Measurements from ENCODE around the gene DOCK2. TPM values are rescaled to one million over a fixed set of nuclear protein-coding genes. Genes with fewer than 3 reads are reported as not detected.
"Not testable (repeated sequence)": the region's sequence is repeated elsewhere in the genome, so short reads cannot be mapped to it uniquely, and the experiment has no call there.

The DOCK2 gene
- total RNA-seq, 1 donor: 167 TPM

DNA sequence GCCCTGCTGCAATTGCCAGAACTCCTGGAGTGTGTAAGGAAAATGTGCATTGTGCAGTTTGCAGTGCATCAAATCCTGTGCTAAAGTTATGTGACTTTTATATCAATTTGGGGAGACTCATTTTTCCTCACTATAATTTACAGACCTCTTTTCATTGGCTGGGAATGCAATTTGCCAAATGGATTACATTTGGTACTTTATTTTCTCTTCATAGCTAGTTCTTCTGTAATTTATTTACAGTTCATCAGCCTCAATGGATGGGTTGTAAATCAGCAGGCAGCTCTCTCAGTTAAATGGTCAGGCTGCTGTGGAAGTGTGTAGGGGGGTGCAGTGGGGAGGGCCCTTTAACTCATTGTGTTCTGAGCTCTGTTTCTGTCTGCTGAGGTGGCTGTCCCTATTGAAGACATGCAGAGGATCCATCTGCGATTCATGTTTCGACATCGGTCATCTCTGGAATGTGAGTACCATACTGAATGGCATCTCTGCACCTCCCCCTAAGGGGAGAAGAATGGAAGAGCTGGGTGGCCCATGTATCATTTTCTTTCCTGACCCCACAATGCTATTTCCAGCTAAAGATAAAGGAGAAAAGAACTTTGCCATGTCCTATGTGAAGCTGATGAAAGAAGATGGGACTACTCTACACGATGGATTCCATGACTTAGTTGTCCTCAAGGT is 74.6 kb downstream of the DOCK2 start:
- DNase-seq (ENCODE audit: low read depth in 2 of 3, low spot score in 2 of 3): no peak

DNA sequence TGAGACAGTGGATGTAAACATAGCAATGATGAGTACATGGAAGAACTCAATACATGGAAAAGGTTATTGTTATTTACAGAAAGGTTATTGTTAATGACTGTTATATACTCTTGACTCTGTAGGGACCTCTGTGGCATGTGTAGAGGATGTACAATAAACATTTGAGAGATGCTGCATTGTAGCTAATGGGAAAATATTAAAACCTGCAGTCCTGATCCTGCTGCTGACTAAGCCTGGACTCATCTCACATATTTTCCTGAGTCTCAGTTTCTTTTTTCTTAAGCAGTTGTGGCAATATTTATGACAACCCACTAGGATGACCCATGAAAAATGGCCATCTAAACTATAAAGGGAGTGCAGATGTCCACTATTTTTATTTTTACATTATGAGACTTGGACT is 75.4 kb downstream of the DOCK2 start:
- DNase-seq (ENCODE audit: low read depth in 2 of 3, low spot score in 2 of 3): no peak

DNA sequence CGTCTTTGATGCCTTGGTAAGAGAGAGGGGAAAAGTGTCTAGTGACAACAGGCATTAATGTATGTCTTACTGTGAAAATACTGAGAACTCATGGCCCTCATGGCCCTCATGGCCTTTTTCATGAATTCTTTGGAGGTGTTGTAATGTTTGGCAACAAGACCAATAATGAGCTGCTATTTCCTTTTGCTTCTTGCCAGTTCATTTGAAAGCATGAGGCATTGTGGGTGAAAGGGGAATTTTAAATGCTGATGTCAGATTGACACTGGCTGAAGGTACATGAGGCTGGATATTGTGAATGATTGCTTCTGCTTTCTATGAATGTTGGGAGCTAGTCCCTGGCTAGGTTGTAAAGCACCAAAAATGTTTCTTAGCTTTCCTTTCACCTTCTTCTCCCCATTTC is 79.2 kb downstream of the DOCK2 start:
- no peak for DNase-seq (ENCODE audit: low read depth in 2 of 3, low spot score in 2 of 3)

DNA sequence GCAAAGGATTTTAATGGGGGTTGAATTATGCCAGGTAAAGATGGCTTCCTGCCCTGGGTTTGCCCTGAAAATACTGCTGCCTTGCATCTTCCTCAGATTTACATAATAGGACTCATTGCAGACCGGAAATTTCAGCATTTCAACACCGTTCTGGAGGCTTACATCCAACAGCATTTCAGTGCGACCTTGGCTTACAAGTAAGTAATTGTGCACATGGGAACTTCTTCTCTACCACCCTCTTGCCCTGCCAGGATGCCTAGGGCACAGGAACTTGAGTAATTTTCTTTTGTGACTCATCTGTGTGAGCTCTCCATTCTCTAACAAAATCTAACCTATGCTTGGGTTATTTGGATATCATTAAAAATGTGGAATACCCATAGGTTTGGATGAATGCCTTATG is 80.2 kb downstream of the DOCK2 start:
- no peak for DNase-seq (ENCODE audit: low read depth in 2 of 3, low spot score in 2 of 3)

DNA sequence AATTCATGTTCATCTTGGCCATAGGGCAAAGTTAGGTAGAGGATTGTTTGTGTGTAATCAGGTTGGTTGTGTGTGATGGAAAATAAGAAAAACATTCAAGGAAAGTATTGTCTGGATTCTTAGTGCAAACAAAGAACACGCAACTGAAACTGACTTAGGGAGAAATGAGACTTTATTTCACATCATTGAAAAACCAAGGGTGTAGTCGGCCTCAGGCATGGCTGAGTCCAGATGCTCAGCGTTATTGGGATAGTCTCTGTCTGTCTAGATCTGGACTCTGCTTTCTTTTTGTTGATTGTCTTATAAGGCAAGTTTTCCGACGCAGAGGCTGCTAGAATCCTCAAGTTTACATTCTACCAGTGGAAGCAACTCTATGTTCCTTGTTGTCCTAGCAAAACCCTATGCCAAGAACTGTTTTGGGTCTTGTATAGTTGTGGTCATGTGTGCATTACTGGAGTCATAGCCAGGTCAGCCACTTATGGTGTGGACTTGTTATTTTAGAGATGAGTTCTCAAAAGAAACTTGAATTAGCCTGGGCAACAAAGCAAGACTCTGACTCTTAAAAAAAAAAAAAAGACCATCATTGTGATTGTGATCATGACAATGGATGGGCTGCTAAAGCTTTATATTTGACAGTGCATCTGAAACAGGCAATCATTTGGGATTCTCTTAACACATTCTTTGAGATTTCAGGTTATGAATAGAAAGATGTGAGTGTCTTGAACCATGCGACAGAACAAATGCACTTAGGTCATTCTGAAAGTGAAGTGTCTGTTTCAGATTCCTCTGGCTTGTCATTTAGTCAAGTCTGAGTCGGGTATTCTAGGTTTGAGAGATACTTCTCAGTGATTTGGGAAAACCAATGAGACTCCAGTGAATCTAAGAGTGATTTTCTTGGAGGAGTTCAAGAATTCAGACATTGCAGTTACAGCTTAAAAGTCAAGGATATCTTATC is 82.6 kb downstream of the DOCK2 start:
- DNase-seq (ENCODE audit: low read depth in 2 of 3, low spot score in 2 of 3): no peak

DNA sequence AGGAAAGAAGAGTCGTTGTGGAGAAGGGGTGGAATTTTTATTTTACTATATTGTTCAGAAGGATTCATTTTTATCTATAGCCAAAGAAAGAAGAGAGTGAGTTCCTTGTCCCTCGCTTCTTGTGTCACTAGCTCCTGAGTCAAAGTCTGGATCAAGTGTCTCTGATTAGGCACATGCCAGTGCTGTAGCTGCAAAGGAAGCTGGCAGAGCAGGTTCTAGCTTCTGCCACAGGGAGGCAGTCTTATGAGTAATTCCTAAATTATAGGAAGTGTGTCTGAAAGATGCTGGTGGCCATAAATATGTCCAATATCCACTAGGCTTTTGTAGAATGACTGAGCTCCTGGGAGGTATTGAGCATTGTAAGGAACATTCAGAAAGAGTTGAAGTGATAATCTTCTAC is 84.7 kb downstream of the DOCK2 start:
- no peak for DNase-seq (ENCODE audit: low read depth in 2 of 3, low spot score in 2 of 3)

DNA sequence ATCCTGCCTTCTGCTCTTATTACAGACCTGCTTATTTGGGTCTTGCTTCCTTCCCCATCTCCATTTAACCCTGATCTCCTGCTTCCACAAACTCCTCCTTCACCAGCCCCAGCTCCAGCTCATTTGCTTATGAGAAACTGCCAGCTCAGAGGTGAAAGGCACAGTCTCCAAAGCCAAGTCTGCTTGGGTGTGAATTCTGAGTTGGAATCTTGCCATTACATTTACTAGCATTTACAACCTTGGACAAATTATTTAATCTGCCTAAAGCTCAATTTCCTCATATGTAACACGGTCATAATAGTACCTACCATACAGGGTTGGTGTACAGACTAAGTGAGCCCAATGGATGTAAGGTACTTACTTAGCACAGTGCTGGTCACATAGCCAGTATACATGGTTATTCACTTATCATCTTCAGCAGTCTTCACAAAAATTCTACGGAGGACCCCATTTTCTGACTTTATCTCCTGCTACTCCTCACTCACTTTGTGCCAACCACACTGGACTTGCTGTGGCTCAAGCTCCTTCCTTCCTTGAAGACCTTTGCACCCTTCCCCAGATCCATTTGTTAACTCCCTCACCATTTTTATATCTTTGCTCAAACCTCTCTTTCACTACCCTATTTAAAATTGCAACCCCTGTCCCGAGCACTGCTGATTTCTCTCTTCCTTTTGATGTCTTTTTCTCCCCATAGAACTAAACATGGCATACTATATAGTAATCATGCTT is 86.2 kb downstream of the DOCK2 start:
- no peak for DNase-seq (ENCODE audit: low read depth in 2 of 3, low spot score in 2 of 3)

DNA sequence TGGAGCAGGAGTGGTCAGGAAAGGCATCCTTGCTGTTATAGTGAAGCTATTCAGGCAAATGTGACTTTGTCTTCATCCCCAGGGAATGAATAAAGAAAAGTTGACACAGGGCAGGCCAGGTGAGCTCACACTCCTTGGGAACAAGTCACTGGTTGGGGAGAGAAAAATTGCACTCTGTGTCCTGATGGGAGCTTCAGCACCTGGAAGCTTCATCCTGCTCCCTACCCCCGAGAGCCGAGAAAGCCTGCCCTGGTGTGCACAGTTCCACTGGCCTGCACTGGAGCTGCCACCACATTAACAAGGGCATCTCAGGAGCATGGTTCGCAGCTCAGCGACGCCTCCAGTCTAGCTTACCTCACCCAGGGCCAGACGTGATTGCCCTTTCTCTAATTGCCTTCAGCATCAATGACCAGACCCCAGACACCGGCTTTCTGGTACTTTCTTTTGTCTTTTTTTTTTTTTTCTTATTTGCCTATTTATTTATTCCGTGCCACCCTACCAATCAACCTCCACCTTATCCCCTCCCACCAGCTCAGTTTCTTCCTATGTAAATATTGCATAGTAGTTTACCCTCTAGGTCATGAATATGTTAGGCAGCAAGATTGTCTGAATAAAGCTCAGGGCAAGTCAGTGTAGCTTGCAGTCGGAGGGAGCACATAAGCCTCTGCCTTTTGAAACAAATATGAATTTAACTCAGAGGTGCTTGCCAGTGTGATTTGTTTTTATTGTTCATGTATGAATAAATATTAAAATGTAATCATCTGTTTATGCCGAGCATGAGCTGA is 87.4 kb downstream of the DOCK2 start:
- DNase-seq (ENCODE audit: low read depth in 2 of 3, low spot score in 2 of 3): no peak

DNA sequence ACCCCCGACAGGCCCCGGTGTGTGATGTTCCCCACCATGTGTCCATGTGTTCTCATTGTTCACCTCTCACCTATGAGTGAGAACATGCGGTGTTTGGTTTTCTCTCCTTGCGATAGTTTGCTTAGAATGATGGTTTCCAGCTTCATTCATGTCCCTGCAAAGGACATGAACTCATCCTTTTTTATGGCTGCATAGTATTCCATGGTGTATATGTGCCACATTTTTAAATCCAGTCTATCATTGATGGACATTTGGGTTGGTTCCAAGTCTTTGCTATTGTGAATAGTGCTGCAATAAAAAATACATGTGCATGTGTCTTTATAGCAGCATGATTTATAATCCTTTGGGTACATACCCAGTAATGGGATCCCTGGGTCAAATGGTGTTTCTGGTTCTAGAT is 88.6 kb downstream of the DOCK2 start:
- DNase-seq (ENCODE audit: low read depth in 2 of 3, low spot score in 2 of 3): not testable (repeated sequence)

DNA sequence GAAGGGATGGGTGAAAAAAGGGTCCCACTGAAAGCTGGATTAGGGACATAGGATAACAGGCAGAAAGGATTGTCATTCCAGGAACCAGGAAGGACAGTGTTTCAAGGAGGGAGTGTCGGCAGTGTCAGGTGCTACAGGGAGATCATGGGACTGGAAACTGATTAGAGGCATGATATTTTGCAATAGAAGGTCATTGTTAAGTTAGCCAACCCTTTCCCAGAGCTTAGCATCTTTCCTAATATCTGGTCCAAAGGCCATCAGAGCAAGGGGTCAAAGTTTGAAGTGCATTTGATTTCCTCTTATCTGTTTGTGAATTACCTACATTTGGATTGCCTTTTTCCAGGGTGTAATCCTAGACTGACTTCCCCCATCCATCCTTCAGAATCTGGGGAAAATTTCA is 91.3 kb downstream of the DOCK2 start:
- DNase-seq (ENCODE audit: low read depth in 2 of 3, low spot score in 2 of 3): no peak

DNA sequence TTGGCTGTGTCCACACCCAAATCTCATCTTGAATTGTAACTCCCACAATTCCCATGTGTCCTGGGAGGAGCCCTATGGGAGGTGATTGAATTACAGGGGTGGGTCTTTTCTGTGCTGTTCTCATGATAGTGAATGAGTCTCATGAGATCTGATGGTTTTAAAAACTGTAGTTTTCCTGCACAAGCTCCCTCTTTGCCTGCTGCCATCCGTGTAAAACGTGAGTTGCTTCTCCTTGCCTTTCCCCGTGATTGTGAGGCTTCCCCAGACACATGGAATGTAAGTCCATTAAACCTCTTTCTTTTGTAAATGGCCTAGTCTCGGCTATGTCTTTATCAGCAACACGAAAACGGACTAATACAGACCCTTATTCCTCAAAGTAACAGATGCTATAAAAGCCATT is 94.1 kb downstream of the DOCK2 start:
- DNase-seq (ENCODE audit: low read depth in 2 of 3, low spot score in 2 of 3): no peak

DNA sequence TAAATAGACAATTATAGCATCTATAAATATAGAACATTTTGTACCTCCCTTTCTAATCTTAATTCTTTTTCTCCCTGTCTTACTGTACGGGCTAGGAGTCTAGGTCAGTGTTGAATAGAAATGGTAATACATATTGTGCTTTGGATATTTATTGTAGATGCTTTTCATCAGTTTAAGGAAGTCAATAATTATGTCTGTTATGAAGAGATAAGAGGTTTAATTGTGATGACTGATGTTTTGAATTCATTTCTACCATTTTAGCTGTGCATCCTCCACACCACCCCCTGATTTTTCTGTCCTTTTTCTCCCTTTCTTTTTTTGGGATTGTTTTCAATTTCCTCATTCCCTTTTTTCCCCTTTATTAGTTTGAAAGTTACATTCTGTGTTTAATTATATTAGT is 95.8 kb downstream of the DOCK2 start:
- peak in 1 of 3 donors; percentile 12 for DNase-seq (ENCODE audit: low read depth in 2 of 3, low spot score in 2 of 3)

DNA sequence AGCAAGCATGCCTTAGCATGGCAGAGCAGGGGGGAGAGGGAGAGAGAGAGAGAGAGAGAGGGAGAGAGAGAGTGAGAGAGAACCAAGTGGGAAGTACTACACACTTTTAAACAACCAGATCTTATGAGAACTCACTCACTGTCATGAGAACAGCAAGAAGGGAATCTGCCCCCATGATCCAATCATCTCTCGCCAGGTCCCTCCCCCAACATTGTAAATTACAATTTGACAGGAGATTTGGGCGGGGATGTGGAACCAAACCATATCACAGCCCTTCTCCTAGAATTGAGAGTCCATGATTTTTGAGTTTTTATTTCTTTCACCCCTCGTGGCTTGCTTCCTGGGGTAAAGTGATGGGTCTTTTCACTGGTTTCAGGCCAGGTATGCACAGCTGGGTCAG is 98.8 kb downstream of the DOCK2 start:
- no peak for DNase-seq (ENCODE audit: low read depth in 2 of 3, low spot score in 2 of 3)

DNA sequence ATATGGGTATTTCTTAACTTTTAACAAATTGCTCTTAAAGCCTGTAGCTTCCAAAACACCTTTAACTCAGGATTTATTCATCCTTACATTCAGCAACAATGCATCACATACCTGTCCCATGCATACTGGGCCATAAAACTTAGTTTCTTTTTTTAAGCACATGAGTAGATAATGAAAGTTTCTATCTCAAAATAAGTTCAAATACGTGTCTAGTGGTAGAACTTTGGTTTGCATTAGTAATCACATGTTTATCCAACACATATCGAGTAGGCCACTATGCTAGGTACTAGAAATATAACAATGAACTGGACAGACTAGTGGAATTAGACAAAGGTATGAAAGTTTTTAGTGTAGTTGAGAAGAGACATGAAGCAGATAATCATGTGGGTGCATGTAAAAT is 99.6 kb downstream of the DOCK2 start:
- DNase-seq (ENCODE audit: low read depth in 2 of 3, low spot score in 2 of 3): no peak

DNA sequence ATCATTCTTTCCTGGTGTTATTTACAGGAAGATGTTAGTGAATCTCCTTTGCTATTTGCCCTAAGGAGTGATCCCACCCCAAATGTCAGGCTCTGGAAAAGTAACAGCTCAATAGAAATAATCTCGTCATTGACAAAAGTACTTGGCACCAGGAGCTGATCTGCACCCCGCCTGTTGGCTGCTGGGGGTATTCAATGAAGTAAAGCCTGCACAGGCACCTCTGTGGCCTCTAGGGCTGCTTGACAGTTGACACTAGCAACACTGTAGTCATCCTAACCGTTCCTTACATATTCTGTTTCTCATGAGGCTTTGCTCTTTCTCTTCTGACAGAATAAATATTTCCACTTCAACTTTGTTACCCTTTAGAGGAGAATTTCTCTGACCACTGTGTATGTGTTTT is 103.4 kb downstream of the DOCK2 start:
- DNase-seq (ENCODE audit: low read depth in 2 of 3, low spot score in 2 of 3): no peak

DNA sequence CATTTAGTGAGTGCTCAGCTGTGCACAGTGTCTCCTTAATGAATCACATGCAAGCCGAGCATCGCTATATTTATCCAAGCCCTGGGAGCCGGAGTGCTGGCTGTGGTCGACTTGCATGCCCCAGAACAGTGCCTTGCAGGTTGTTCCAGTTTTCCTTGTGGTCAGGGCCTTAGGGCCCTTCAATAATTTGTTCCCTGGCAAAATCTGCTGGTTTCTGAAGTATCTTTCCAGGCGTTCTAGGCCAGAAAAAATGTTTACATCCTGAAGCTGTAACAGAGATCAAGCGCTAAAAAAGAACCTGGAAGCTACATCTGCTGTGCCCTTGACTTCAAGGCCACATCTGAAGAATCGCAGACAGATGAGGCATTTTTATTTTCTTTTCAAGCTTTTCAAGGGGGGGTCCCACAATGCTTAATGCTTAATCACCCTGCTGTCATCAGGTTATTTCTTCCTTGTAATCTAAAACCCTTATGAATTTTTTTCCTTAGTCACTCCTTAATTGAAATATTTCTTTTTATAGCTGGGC is 105.8 kb downstream of the DOCK2 start:
- no peak for DNase-seq (ENCODE audit: low read depth in 2 of 3, low spot score in 2 of 3)

DNA sequence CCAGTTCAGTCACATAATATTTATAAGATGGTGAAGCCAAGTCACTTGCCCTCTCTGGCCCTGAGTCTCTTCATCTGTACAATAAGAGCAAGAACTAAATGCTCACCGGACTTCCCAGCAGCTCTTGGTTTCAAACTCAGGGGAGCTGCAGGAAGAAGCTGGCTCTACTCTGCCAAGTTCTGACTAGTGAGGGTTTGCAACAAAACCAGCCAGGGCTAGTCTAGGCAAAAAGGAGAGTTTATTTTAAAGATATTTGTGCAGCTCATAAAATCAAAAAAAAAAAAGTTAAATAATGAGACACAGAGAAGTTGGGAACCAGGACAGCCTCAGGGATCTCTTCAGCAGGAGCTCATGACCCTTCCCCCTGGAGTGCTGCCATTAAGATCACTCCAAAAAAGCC is 107.3 kb downstream of the DOCK2 start:
- no peak for DNase-seq (ENCODE audit: low read depth in 2 of 3, low spot score in 2 of 3)

DNA sequence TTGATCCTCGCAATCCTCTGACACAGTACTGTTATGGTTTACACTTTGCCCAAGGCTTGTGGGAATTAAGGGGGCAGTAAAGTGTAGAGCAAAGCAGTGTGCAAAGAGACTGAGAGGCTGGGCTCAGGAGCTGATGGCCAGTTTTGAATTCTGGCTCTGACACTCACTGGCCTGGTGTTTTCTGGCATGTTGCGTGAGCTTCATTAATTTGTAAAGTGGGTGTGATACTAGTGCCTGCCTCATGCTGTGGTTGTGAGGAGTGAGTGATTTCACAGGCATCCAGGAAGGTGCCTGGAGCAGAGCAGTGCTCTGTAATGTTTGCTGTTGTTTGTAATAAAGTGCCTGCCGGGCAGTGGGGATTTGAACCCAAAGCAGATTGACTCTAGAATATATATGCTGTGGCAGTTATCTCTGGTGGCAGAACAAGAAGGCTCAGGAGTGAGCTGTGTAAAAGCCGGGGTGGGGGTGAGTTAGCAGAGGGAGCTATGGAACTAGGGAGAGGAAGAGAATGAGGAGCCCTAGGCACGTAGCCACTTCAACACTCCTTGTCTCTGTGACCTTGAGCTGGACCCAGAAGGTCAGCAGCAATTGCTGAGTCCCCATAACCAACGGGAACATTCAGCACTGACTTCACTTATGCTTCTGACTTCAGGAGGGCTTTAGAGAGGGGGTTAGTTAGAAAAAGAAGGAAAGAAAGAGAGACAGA is 108.5 kb downstream of the DOCK2 start:
- DNase-seq (ENCODE audit: low read depth in 2 of 3, low spot score in 2 of 3): no peak

DNA sequence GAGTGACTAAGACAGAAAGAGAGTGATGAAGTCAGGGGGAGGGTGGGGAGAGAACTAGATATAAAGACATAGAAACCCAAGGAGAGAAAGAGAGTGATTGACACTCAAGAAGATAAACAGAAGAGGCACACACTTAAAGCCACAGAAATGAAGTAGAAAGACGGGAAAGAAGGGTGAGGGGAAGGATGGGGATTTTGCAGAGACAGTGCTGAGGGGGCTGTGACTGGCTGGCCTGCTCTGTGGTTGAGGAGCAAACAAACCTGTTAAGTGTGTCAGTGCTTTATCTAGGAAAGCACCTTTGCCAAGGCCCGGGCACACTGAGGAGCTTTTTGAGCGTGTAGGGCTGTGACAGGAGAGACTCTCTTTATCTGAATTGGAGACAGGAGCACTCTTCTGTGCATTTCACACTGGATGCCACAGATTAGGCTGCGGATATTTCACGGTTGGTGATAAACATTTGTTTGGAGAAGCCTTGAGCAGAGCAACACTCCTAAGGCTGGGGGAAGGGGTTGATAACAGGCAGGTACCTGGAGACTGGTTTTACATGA is 109.1 kb downstream of the DOCK2 start:
- peak in 1 of 3 donors; percentile 6 for DNase-seq (ENCODE audit: low read depth in 2 of 3, low spot score in 2 of 3)

DNA sequence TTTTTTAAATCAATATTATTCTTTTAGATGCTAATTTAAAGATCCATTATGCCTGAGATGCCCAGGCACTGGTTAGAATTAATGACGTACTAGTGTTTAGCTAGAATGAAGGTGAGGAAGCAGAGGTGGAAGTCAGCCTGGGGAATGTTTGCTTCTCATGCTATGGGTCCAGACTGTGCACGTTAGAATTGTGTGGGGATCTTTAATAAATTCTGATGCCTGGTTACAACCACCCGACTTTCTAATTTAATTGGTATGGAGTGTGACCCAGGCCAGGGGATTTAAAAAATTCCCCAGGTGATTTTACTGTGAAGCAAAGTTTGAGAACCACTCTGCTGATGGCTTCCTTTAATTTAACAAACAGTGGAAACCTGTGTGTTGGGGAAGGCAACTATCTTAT is 111.1 kb downstream of the DOCK2 start:
- no peak for DNase-seq (ENCODE audit: low read depth in 2 of 3, low spot score in 2 of 3)
